Prostate gland (tissue), 2 donors: ENCODE data around the gene GPRC5A. TPM values are rescaled to one million over a fixed set of nuclear protein-coding genes. Genes with fewer than 3 reads are reported as not detected.

Source experiments
- DNase-seq: peaks from one replicate; pipeline ENCODE4 v3.0.0-alpha.2; 2019; ENCODE audit warnings: low spot score
- H3K27ac ChIP-seq, 2 donors: fragments of 200-600 bp; sonication (generic); 2 replicates each; pipeline ENCODE4 v1.5.1; 2017 to 2019
- H3K27me3 ChIP-seq: fragments of 200-600 bp; sonication (generic); replicated peaks from 2 replicates; pipeline ENCODE4 v1.5.1; 2019; ENCODE audit not compliant: insufficient read depth
- H3K36me3 ChIP-seq, 2 donors: fragments of 200-600 bp; sonication (generic); 1 replicate in 1 of 2; 2 replicates in 1 of 2; pipeline versions ENCODE4 v1.5.1 to v1.8.1; 2017 to 2019
- H3K4me1 ChIP-seq: fragments of 200-600 bp; sonication (generic); replicated peaks from 2 replicates; pipeline ENCODE4 v1.5.1; 2019
- H3K4me3 ChIP-seq, 2 donors: fragments of 200-600 bp; sonication (generic); 2 replicates each; pipeline ENCODE4 v1.5.1; 2017 to 2019
- H3K9me3 ChIP-seq: fragments of 200-600 bp; sonication (generic); 2 replicates; pipeline ENCODE4 v1.5.1; 2017
- POLR2A ChIP-seq: fragments of 450-650 bp; IDR thresholded peaks from one replicate; pipeline ENCODE4 v1.6.1; 2016; ENCODE audit warnings: antibody characterized with exemption, mild to moderate bottlenecking
- POLR2AphosphoS5 ChIP-seq: sonication (generic); formaldehyde crosslinking; IDR thresholded peaks from one replicate; pipeline ENCODE4 v1.6.1; 2017; ENCODE audit warnings: antibody characterized with exemption
- WGBS: methylation state at CpG from one replicate; pipeline ENCODE4 v1.1.5; 2018; 5-methylcytosine and 5-hydroxymethylcytosine counted together
- intact Hi-C: fragments of 100-400 bp; cut with DNase I; formaldehyde crosslinking; loops from one replicate; pipeline ENCODE4 v1.14.2; 2022
- total RNA-seq, 2 donors: library from RNA; depleted of rRNA; stranded (reverse); fragments of >200 nt; gene quantifications; one replicate each; pipeline ENCODE4 v1.1.0, GENCODE V29; 2016
- TF ChIP-seq, protein P1 (sequence below), 4 experiments: fragments of 200-600 bp in 2 of 4; fragments of 450-650 bp in 2 of 4; sonication (generic) in 2 of 4; IDR thresholded peaks; 1 replicate in 3 of 4; 2 replicates in 1 of 4; pipeline ENCODE4 v1.5.1; 2016 to 2019; ENCODE audit warnings: antibody characterized with exemption in 4 of 4, mild to moderate bottlenecking in 2 of 4, moderate library complexity in 2 of 4

GPRC5A gene
- total RNA-seq, 2 donors from 2014 or later = 5.4 to 22.2 TPM

DNA sequence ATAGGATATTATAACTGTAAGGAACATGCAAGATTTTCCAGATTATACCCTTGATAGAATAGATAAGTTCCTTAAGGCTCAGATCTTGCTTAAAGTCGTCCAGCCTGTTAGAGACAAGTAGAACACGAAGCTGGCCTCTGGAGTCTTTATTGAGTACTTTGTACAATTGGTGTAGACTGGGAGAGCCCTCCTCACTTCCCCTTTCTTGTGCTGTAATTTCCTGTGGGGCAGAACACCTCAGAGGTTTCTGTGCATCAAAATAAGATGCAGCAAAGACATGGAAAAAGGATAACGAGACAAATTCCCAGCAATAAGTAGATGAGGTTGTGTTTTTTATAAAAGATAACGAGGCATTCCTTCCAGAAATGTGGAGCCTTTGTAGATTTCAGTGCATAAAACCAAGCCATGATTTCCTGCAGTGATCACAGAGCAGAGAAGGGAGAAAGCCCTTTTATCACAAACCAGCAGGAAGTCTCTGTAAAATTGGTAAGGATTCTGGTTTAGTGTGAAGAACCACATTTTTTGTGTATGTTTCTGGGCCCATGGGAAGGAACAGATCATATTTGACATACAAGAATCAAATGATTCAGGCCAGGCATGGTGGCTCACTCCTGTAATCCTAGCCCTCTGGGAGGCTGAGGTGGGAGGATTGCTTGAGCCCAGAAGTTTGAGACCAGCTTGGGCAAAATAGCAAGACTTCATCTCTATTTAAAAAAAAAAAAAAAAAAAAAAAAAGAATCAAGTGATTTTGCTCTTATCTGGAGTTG, 18.0 kb downstream of the GPRC5A start:
- Histone ChIP-seq H3K36me3 (no peaks in the 10 kb centered on the region), H3K27me3 (no peaks in the 10 kb centered on the region), H3K9me3 (no peaks in the 10 kb centered on the region), H3K4me1 (no peaks in the 10 kb centered on the region), H3K4me3 (no peak overlapping the region), H3K27ac (no peak overlapping the region)
- 80% methylated on average over 4 of the region's 4 CpGs for WGBS
- intact Hi-C loops = no loop called here
- TF ChIP-seq, protein P1, sequence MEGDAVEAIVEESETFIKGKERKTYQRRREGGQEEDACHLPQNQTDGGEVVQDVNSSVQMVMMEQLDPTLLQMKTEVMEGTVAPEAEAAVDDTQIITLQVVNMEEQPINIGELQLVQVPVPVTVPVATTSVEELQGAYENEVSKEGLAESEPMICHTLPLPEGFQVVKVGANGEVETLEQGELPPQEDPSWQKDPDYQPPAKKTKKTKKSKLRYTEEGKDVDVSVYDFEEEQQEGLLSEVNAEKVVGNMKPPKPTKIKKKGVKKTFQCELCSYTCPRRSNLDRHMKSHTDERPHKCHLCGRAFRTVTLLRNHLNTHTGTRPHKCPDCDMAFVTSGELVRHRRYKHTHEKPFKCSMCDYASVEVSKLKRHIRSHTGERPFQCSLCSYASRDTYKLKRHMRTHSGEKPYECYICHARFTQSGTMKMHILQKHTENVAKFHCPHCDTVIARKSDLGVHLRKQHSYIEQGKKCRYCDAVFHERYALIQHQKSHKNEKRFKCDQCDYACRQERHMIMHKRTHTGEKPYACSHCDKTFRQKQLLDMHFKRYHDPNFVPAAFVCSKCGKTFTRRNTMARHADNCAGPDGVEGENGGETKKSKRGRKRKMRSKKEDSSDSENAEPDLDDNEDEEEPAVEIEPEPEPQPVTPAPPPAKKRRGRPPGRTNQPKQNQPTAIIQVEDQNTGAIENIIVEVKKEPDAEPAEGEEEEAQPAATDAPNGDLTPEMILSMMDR (IDR thresholded peaks at IDR 0.05) = no peak
- no peak for TF ChIP-seq POLR2AphosphoS5
- no peak for TF ChIP-seq POLR2A
- no peak for DNase-seq

DNA sequence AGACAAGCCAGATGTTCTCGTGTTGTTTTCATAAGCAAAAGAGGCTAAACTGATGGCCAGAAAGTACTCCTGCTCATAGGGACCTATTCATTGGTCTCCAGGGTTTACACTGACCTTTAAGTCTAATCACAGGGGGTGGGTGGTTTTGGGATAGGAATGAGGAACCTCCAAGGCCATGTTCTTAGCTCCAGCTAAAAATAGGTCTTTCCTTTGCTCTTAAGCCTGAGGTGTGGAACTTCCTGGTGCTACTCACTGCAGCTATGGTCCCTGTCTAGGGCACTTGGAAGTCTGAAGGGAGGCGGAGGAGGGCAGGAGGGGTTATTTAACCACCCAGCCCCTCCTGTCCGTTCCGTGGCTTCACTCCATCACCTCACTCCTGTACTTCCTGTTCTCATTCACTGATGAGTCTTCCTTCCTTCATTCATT, 18.6 kb downstream of the GPRC5A start:
- Histone ChIP-seq H3K27me3 (no peaks in the 10 kb centered on the region), H3K36me3 (no peaks in the 10 kb centered on the region), H3K4me3 (no peak overlapping the region), H3K4me1 (no peaks in the 10 kb centered on the region), H3K27ac (no peak overlapping the region), H3K9me3 (no peaks in the 10 kb centered on the region)
- intact Hi-C loops = loop anchor here (10.0 kb wide), 1 partner anchor 185 kb away; no protein-coding TSS in a partner anchor
- TF ChIP-seq, protein P1 (IDR thresholded peaks at IDR 0.05) = no peak
- no peak for TF ChIP-seq POLR2AphosphoS5
- TF ChIP-seq POLR2A = no peak
- no peak for DNase-seq
- WGBS = 74% methylated on average over 4 of the region's 4 CpGs

DNA sequence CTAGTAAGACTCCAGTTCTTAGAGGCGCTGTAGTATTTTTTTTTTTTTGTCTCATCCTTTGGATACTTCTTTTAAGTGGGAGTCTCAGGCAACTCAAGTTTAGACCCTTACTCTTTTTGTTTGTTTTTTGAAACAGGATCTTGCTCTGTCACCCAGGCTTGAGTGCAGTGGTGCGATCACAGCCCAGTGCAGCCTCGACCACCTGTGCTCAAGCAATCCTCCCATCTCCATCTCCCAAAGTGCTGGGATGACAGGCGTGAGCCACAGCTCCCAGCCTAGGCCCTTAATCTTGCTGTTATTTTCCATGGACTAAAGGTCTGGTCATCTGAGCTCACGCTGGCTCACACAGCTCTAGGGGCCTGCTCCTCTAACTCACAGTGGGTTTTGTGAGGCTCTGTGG, 21.3 kb downstream of the GPRC5A start:
- no peak for DNase-seq
- no peak for TF ChIP-seq POLR2A
- no peak for TF ChIP-seq POLR2AphosphoS5
- TF ChIP-seq, protein P1 (IDR thresholded peaks at IDR 0.05) = no peak
- H3K27me3 ChIP-seq = no peaks in the 10 kb centered on the region
- H3K4me1 ChIP-seq = peaks cover 9% of the 10 kb centered on the region
- no peaks in the 10 kb centered on the region for H3K36me3 ChIP-seq
- H3K9me3 ChIP-seq = no peaks in the 10 kb centered on the region
- WGBS = 96% methylated on average over 5 of the region's 5 CpGs
- H3K27ac ChIP-seq = no peak overlapping the region
- no peak overlapping the region for H3K4me3 ChIP-seq
- intact Hi-C loops = loop anchor here (10.0 kb wide), 1 partner anchor 182 kb away; no protein-coding TSS in a partner anchor

DNA sequence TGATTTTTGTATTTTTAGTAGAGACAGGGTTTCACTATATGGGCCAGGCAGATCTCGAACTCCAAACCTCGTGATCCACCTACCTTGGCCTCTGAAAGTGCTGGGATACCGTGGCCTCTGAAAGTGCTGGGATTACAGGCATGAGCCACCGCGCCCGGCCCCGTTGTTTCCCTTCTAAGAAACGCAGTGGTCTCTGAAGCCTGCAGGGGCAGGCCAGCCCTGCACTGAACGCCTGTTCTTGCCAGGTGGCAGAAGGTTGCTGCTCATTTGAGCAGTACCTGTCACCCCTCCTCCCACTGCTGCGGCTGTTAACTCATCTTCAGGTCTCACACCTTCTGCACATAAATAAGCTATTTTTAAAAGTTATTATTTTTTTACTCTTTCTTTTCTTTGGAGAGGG, 24.3 kb downstream of the GPRC5A start:
- H3K27ac ChIP-seq = no peak overlapping the region
- peaks cover 9% of the 10 kb centered on the region for H3K4me1 ChIP-seq
- no peak for DNase-seq
- intact Hi-C loops = loop anchor here (1.0 to 10.0 kb wide), 4 partner anchors 67 to 297 kb away; partner anchors contain the start of gene HEBP1
- WGBS = 67% methylated on average over 10 of the region's 10 CpGs
- no peaks in the 10 kb centered on the region for H3K27me3 ChIP-seq
- H3K36me3 ChIP-seq = no peaks in the 10 kb centered on the region
- H3K9me3 ChIP-seq = no peaks in the 10 kb centered on the region
- TF ChIP-seq, protein P1 (IDR thresholded peaks at IDR 0.05) = no peak
- no peak for TF ChIP-seq POLR2A
- no peak for TF ChIP-seq POLR2AphosphoS5
- H3K4me3 ChIP-seq = no peak overlapping the region
